GM06990 (cell line): Measurements from ENCODE around the gene JPH3.

Experiments
- DNase-seq: peaks from one replicate; pipeline ENCODE4 v3.0.0-alpha.2; 2011; ENCODE audit not compliant: insufficient read length; ENCODE audit errors: extremely low read depth
- H3K27me3 ChIP-seq: replicated peaks from 2 replicates; pipeline ENCODE4 v1.6.0; 2011; ENCODE audit warnings: low read length; ENCODE audit not compliant: control insufficient read depth, insufficient read depth
- H3K36me3 ChIP-seq: 2 replicates; pipeline ENCODE4 v1.5.1; 2011; ENCODE audit warnings: low read length; ENCODE audit not compliant: control insufficient read depth, insufficient read depth
- H3K4me3 ChIP-seq: replicated peaks from 2 replicates; pipeline ENCODE4 v1.5.1; 2011; ENCODE audit warnings: low read depth, mild to moderate bottlenecking, control low read depth, low read length
- TF ChIP-seq, protein P1 (sequence below): IDR thresholded peaks from 2 replicates; pipeline ENCODE4 v1.5.1; 2011; ENCODE audit warnings: low read length, control low read depth, mild to moderate bottlenecking, inconsistent platforms; ENCODE audit not compliant: insufficient read depth, poor library complexity, severe bottlenecking

JPH3 gene

DNA sequence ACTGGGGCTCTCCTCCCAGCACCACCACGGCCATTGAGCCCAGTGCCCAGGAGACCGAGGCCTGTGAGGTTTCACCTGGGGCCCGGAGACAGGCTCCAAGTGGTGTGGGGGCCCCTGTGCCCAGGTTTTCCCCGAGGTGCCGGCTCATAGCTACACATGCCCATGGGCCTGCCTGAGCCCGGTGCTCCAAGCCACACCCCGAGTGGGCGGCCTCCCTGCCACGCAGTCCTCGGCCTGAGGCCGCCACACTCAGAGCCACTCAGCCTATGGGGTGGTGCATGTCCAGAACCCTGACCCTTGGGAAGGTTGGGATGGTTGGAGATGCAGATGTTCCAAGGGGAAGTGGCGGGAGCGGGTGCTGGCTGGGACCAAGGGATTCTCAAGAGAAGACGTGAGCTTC is 24.1 kb downstream of the JPH3 start:
- TF ChIP-seq, protein P1, sequence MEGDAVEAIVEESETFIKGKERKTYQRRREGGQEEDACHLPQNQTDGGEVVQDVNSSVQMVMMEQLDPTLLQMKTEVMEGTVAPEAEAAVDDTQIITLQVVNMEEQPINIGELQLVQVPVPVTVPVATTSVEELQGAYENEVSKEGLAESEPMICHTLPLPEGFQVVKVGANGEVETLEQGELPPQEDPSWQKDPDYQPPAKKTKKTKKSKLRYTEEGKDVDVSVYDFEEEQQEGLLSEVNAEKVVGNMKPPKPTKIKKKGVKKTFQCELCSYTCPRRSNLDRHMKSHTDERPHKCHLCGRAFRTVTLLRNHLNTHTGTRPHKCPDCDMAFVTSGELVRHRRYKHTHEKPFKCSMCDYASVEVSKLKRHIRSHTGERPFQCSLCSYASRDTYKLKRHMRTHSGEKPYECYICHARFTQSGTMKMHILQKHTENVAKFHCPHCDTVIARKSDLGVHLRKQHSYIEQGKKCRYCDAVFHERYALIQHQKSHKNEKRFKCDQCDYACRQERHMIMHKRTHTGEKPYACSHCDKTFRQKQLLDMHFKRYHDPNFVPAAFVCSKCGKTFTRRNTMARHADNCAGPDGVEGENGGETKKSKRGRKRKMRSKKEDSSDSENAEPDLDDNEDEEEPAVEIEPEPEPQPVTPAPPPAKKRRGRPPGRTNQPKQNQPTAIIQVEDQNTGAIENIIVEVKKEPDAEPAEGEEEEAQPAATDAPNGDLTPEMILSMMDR, result no peak
- H3K27me3 ChIP-seq, result peaks cover 1% of the 10 kb centered on the region; the same call in 1 of the 2 replicates
- no peak overlapping the region for H3K4me3 ChIP-seq
- DNase-seq, result no peak
- H3K36me3 ChIP-seq, result no peaks in the 10 kb centered on the region

- no peaks in the 10 kb centered on the region for H3K36me3 ChIP-seq
- DNase-seq, result no peak
- H3K27me3 ChIP-seq, result peaks cover 1% of the 10 kb centered on the region; the same call in 1 of the 2 replicates
- TF ChIP-seq, protein P1, result no peak
- no peak overlapping the region for H3K4me3 ChIP-seq
These were observed 24.6 kb downstream of the JPH3 start for GRCh38 chr16:87626905-87627304.

DNA sequence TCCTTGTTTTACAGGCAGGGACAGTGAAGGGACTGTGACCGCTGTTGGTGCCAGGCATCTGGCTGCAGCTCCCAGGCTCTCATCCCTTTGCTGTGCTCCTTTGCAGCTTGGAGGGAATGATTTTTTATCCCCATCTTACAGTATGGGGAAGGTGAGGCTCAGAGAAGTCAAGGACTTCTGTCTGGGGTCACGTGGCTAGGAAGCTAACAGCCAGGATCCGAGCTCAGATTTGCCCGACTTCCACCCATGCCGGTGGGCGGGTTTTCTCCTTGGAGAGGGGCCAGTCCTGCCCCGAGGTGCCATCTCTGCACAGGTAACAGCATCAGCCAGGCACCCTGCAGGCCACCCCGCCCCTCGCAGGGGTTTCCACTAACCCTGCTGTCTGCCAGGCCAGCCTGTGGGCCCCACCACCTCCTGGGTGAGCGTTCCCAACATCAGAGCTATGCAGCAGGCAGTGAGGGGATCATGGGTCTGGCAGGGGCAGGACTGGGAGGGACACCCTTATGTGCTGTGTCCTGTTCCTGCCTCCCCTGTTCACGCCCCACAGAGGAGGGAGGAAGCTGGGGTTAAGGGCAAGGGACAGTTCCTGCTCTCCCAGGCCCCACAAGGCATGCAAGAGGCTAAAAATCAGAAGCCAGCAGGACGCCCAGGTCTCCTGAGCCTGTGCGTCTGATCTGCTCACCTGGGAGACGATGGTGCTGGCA is 25.4 kb downstream of the JPH3 start:
- TF ChIP-seq, protein P1, result no peak
- no peak for DNase-seq
- Histone ChIP-seq H3K27me3 (peaks cover 1% of the 10 kb centered on the region; the same call in 1 of the 2 replicates), H3K36me3 (no peaks in the 10 kb centered on the region), H3K4me3 (no peak overlapping the region)

DNA sequence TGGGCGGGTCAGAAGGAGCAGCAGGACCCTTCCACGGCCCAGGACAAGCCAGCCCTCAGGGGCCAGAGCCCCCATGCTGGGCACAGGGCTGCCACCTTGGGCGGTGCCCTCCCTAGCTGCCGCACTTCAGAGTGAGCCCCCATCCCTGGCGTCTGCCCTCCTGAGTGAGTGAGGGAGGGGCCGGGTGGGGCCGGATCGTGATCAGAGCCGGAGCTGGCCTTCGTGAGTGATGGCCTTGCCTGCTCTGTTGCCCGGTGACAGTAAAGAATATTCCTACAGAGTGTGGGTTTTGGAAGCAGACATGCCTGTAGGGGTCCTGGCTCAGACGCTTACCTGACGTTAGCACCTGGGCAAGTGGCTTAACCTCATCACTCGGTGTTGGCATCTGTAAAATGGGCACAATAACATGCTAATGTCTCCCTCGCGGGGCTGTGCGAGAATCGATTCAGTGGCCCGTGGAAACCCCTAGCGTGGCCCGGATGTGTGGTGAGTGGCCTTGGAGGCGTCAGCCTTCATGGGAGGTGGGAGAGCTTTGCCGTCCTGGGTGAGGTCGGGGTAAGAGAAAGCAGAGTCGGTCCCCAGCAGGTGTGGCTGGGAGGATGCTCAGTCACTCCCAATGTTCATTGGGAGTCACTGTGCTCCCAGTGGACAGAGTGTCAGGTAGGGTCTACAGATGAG is 26.1 kb downstream of the JPH3 start:
- H3K4me3 ChIP-seq, result no peak overlapping the region
- DNase-seq, result no peak
- TF ChIP-seq, protein P1, result no peak
- H3K27me3 ChIP-seq, result peaks cover 1% of the 10 kb centered on the region; the same call in 1 of the 2 replicates
- H3K36me3 ChIP-seq, result no peaks in the 10 kb centered on the region

DNA sequence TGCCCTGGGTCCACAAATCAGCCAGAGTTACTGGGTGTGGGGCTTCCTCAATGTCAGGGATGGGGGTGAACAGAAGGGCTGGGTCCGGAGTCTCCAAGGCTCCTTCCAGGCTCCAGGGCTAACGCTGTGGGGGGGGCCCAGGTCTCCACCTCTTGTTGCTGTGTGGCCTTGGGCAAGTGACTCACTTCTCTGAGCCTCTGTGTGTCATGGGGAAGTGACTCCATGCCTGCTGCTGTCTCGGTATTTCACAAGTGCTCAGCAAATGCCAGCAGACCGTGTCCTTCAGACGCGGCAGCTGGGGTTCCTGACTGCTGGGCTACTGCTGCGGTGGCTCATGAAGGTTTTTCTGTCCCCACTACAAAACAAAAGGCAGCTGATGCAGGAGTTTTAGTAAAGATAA is 26.6 kb downstream of the JPH3 start:
- no peak for DNase-seq
- Histone ChIP-seq H3K36me3 (no peaks in the 10 kb centered on the region), H3K4me3 (no peak overlapping the region), H3K27me3 (peaks cover 1% of the 10 kb centered on the region; the same call in 1 of the 2 replicates)
- TF ChIP-seq, protein P1, result no peak
